Stimulated activated naive CD8-positive, alpha-beta T cell treated with anti-CD3 and anti-CD28 coated beads, Interleukin-15, Interleukin-2, amounts not matched to agents 100 ng/mL and 50 ng/mL, for 24 hours (primary cell): ENCODE measurements around the gene HRH1.

Experiments used
- H3K27ac Mint-ChIP-seq: one replicate; pipeline ENCODE4 v1.8.0; 2021; ENCODE audit warnings: mild to moderate bottlenecking, mixed read lengths
- H3K27me3 Mint-ChIP-seq: one replicate; pipeline ENCODE4 v1.8.0; 2021; ENCODE audit warnings: mixed read lengths
- H3K36me3 Mint-ChIP-seq: one replicate; pipeline ENCODE4 v1.8.0; 2021; ENCODE audit warnings: low read depth, mixed read lengths
- H3K4me1 Mint-ChIP-seq: one replicate; pipeline ENCODE4 v1.8.0; 2021; ENCODE audit warnings: low read depth, mixed read lengths
- H3K4me3 Mint-ChIP-seq: one replicate; pipeline ENCODE4 v1.8.0; 2021; ENCODE audit warnings: mild to moderate bottlenecking, mixed read lengths
- H3K9me3 Mint-ChIP-seq: one replicate; pipeline ENCODE4 v1.8.0; 2021; ENCODE audit warnings: mixed read lengths

HRH1 gene

GRCh38 chr3:11304175-11304574, 149.9 kb downstream of the HRH1 start:
- no peak overlapping the region for H3K4me3 Mint-ChIP-seq
- no peak overlapping the region for H3K27ac Mint-ChIP-seq
- peaks cover 87% of the 10 kb centered on the region for H3K36me3 Mint-ChIP-seq
- H3K4me1 Mint-ChIP-seq, result peaks cover 46% of the 10 kb centered on the region
- H3K9me3 Mint-ChIP-seq, result no peaks in the 10 kb centered on the region
- no peaks in the 10 kb centered on the region for H3K27me3 Mint-ChIP-seq

GRCh38 chr3:11305509-11305908, 151.2 kb downstream of the HRH1 start:
- no peak overlapping the region for H3K27ac Mint-ChIP-seq
- H3K4me3 Mint-ChIP-seq, result no peak overlapping the region

GRCh38 chr3:11306817-11307589, 152.7 kb downstream of the HRH1 start:
- Mint-ChIP-seq H3K27me3 (no peaks in the 10 kb centered on the region), H3K4me3 (peak overlapping the region; percentile 2), H3K36me3 (peaks cover 81% of the 10 kb centered on the region), H3K4me1 (peaks cover 31% of the 10 kb centered on the region), H3K27ac (peak overlapping the region; percentile 70), H3K9me3 (no peaks in the 10 kb centered on the region)

More at GRCh38 chr3:11305509-11305908, 151.2 kb downstream of the HRH1 start:
- Mint-ChIP-seq H3K36me3 (peaks cover 82% of the 10 kb centered on the region), H3K4me1 (peaks cover 41% of the 10 kb centered on the region), H3K27me3 (no peaks in the 10 kb centered on the region), H3K9me3 (no peaks in the 10 kb centered on the region)

- peak overlapping the region; percentile 54 for H3K27ac Mint-ChIP-seq
- no peaks in the 10 kb centered on the region for H3K27me3 Mint-ChIP-seq
- no peaks in the 10 kb centered on the region for H3K9me3 Mint-ChIP-seq
- H3K4me3 Mint-ChIP-seq, result no peak overlapping the region
- peaks cover 31% of the 10 kb centered on the region for H3K4me1 Mint-ChIP-seq
- H3K36me3 Mint-ChIP-seq, result peaks cover 80% of the 10 kb centered on the region
Measured at GRCh38 chr3:11307830-11308432, 153.6 kb downstream of the HRH1 start.

GRCh38 chr3:11310258-11310657, 156.0 kb downstream of the HRH1 start:
- Mint-ChIP-seq H3K36me3 (peaks cover 85% of the 10 kb centered on the region), H3K4me3 (no peak overlapping the region), H3K27ac (no peak overlapping the region), H3K4me1 (peaks cover 24% of the 10 kb centered on the region), H3K9me3 (no peaks in the 10 kb centered on the region), H3K27me3 (no peaks in the 10 kb centered on the region)

- H3K36me3 Mint-ChIP-seq, result peaks cover 85% of the 10 kb centered on the region
- no peak overlapping the region for H3K27ac Mint-ChIP-seq
- H3K27me3 Mint-ChIP-seq, result no peaks in the 10 kb centered on the region
- peaks cover 5% of the 10 kb centered on the region for H3K4me1 Mint-ChIP-seq
- no peak overlapping the region for H3K4me3 Mint-ChIP-seq
- no peaks in the 10 kb centered on the region for H3K9me3 Mint-ChIP-seq
Measured at GRCh38 chr3:11312166-11312565, 157.9 kb downstream of the HRH1 start.
